Measurements from ENCODE around the gene LAMC1.

The LAMC1 gene

GRCh38 chr1:183080406-183080805 lies 57.2 kb downstream of the LAMC1 start:
- DNase-seq (ENCODE audit: low read depth): peak; percentile 37
- H3K4me3 ChIP-seq (ENCODE audit: low read depth, low read length): no peak overlapping the region
- TF ChIP-seq MYC (IDR thresholded peaks at IDR 0.05; ENCODE audit: low read depth, low read length) (no peak), POLR2A (IDR thresholded peaks at IDR 0.05; ENCODE audit: extremely low read depth, insufficient read length) (no peak), CTCF (IDR thresholded peaks at IDR 0.05; ENCODE audit: low read depth, low read length) (no peak)

- H3K4me3 ChIP-seq (ENCODE audit: low read depth, low read length): no peak overlapping the region
- no peak for DNase-seq (ENCODE audit: low read depth)
- TF ChIP-seq MYC (IDR thresholded peaks at IDR 0.05; ENCODE audit: low read depth, low read length): no peak
- TF ChIP-seq POLR2A (IDR thresholded peaks at IDR 0.05; ENCODE audit: extremely low read depth, insufficient read length): no peak
- no peak for TF ChIP-seq CTCF (IDR thresholded peaks at IDR 0.05; ENCODE audit: low read depth, low read length)
- TF ChIP-seq MAX (IDR thresholded peaks at IDR 0.05; ENCODE audit: low read depth, low read length): no peak
These were observed 58.3 kb downstream of the LAMC1 start for GRCh38 chr1:183081402-183082120.

- no peak overlapping the region for H3K4me3 ChIP-seq (ENCODE audit: low read depth, low read length)
- DNase-seq (ENCODE audit: low read depth): no peak
- TF ChIP-seq CTCF (IDR thresholded peaks at IDR 0.05; ENCODE audit: low read depth, low read length) (no peak), MYC (IDR thresholded peaks at IDR 0.05; ENCODE audit: low read depth, low read length) (no peak), POLR2A (IDR thresholded peaks at IDR 0.05; ENCODE audit: extremely low read depth, insufficient read length) (no peak), MAX (IDR thresholded peaks at IDR 0.05; ENCODE audit: low read depth, low read length) (no peak)
These were observed 59.4 kb downstream of the LAMC1 start for GRCh38 chr1:183082650-183083049.

GRCh38 chr1:183087001-183087400 lies 63.8 kb downstream of the LAMC1 start:
- TF ChIP-seq CTCF (IDR thresholded peaks at IDR 0.05; ENCODE audit: low read depth, low read length) (no peak), POLR2A (IDR thresholded peaks at IDR 0.05; ENCODE audit: extremely low read depth, insufficient read length) (no peak), MAX (IDR thresholded peaks at IDR 0.05; ENCODE audit: low read depth, low read length) (no peak), MYC (IDR thresholded peaks at IDR 0.05; ENCODE audit: low read depth, low read length) (no peak)
- no peak overlapping the region for H3K4me3 ChIP-seq (ENCODE audit: low read depth, low read length)
- DNase-seq (ENCODE audit: low read depth): no peak

GRCh38 chr1:183089025-183089639 lies 65.9 kb downstream of the LAMC1 start:
- H3K4me3 ChIP-seq (ENCODE audit: low read depth, low read length): no peak overlapping the region
- no peak for DNase-seq (ENCODE audit: low read depth)
- TF ChIP-seq MYC (IDR thresholded peaks at IDR 0.05; ENCODE audit: low read depth, low read length): no peak
- no peak for TF ChIP-seq POLR2A (IDR thresholded peaks at IDR 0.05; ENCODE audit: extremely low read depth, insufficient read length)
- TF ChIP-seq CTCF (IDR thresholded peaks at IDR 0.05; ENCODE audit: low read depth, low read length): no peak
- TF ChIP-seq MAX (IDR thresholded peaks at IDR 0.05; ENCODE audit: low read depth, low read length): no peak
